GM15510 (cell line): Measurements from ENCODE around the gene CD93.

Source experiments
- POLR2A ChIP-seq: IDR thresholded peaks from 3 replicates; pipeline ENCODE4 v1.6.1; 2011; ENCODE audit warnings: borderline replicate concordance; ENCODE audit not compliant: insufficient read length; ENCODE audit errors: extremely low read depth

Gene CD93

GRCh38 chr20:23096986-23097520, 10.9 kb upstream of the CD93 start:
- no peak for TF ChIP-seq POLR2A

GRCh38 chr20:23096097-23096496, 10.0 kb upstream of the CD93 start:
- no peak for TF ChIP-seq POLR2A

DNA sequence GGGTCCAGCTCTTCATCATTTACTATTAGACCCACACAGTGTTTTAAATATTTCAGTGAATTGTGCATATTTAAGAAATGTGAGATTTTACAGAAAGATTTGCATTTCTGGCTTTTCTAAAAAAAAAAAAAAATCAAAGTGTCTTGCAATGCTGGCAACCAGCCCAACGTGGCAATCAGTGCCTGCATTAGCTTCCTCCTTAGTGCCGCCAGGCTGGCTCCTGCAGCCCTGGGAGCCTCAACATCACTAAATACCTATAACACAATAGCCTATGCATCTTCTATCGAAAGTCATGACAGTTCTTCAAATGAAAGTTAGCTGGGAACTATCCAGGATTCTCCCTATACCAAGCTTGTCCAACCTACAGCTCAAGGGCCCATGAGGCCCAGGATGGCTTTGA, 9.4 kb upstream of the CD93 start:
- no peak for TF ChIP-seq POLR2A

DNA sequence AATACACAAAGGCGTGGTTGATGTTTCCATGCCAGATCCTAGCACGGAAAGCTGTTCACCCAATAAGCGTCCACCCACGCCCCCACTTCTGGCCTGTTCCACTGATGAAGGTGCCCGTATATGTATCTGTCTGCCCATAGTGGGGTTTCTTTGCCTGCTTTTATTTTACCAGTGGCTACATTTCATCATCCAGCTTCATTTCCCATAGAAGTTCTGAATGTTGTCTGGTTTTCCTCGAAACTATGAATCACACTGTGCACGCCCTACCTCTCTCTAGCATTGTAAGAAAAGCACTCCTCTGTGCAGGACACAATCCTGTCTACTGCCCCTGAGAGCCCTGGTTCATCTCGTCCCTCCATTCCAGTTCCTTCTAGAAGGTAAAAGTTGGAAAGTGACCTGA, 8.8 kb upstream of the CD93 start:
- no peak for TF ChIP-seq POLR2A

DNA sequence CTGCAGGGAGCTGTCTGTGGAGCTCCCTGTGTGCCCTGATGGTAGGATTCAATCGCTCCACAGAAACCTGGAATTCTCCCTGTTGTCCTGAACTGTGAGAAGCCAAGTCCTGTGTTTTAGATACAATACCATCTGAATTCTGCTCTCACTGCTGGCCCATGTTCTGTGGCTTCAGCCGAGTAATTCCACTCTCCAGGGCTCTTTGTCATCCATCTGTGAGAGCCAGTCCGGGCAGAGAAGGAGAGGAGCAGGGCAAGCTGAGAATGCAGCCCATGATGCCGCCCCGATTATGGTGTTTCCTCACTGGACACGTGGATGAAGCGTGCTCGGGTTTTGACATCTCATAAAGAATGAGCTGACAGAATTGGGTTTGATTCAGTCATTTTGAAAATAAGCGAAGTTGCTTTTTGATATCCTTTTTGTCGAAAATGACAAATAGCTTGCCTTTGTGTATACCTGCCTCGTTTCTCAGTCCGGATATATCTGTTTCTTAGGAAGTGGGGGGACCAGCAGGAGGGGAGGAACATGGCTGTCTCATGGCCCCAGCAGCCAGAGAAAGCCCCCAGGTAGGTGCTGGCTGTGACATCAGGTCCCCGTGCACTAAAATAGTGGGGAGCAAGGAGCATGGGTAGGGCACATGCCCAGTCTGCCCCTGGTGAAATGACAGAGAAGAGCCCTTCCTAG, 8.2 kb upstream of the CD93 start:
- no peak for TF ChIP-seq POLR2A

DNA sequence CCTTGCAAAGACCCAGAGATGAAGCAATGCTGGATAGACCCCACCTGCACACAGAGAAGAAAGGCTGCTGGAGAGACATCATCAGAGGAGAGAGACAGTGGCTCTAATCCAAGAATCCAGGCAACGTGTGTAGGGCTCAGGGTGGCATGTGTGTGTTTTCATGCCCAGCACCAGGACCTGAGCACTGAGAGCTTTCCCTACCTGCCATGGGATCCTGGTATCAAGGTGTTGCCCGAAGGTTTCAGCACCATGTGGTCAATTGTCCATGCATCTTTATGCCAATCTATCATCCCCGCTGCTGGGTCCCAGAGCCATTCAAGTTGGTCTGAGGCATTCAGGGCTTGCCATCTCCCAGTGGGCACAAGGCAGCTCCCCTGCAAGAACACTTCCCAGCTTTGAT, 7.5 kb upstream of the CD93 start:
- no peak for TF ChIP-seq POLR2A

DNA sequence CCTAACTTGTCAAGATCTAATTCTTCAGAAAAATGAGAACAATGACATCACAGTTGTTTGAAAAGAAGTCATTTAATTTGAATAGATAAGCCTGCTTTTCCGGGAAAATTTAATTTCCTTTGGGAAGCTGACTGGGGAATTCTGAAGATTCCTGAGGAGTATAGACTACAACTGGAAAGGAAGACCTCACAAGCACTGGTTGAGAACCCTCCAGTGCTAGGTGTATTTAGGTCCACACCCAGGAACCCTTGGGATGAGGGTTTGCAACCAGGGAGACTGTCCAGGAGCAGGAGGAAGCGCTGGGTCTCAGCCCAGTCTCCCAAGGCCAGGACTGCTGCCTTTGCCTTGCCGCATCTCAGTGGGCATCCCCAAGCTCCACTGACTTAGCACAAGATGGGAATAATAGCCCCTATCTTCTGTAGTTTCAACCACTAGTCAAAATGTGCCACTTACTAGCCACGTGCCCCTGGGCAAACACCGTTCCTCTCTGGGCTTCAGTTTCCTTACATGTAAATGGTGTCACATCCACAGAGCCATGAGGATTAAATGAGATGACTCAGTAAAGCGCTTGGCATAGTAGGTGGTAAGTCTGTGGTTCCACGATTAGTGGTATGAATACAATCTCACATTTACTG, 6.9 kb upstream of the CD93 start:
- no peak for TF ChIP-seq POLR2A

- TF ChIP-seq POLR2A, result no peak
Measured at GRCh38 chr20:23092384-23092756, 6.2 kb upstream of the CD93 start.

- TF ChIP-seq POLR2A, result no peak
Measured at GRCh38 chr20:23091721-23092383, 5.7 kb upstream of the CD93 start.

- no peak for TF ChIP-seq POLR2A
Measured at GRCh38 chr20:23090878-23091277, 4.8 kb upstream of the CD93 start.

GRCh38 chr20:23090147-23090546, 4.0 kb upstream of the CD93 start:
- no peak for TF ChIP-seq POLR2A

- TF ChIP-seq POLR2A, result no peak
Measured at GRCh38 chr20:23088866-23089265, 2.7 kb upstream of the CD93 start.

GRCh38 chr20:23087587-23088251, 1.6 kb upstream of the CD93 start:
- no peak for TF ChIP-seq POLR2A

- no peak for TF ChIP-seq POLR2A
Measured at GRCh38 chr20:23086931-23087411, 847 bp upstream of the CD93 start.

DNA sequence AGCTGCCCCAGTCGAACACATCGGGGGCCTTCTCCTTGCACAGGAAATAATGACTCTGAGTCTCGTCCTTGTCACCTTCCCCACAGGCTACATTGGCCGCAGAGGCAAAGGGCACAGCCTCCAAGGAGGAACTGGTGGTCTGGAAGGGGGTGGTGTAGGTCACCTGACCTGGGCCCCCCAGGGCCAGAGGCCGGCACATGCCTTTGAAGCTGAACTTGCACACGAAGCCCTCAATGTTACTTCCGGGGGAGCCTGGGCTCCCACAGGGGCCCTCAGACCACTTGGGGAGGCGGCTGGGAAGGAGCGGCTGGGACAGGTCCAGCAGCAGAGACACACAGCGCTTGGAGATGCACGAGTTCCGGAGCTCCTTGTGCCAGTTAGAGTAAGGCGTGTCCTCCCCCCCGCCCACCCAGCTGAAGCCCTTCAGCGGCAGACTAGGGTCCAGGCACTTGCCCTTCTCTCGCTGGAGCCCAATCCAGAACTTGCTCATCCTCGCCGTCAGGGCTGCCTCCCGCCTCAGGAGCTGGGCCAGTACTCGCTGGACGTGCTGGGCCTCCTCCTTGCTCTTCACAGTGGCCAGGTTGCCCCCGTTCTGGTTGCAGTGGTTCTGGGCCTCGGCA, 578 bp downstream of the CD93 start:
- TF ChIP-seq POLR2A, result no peak
